Measurements from ENCODE around the gene ZNF460.

DNA sequence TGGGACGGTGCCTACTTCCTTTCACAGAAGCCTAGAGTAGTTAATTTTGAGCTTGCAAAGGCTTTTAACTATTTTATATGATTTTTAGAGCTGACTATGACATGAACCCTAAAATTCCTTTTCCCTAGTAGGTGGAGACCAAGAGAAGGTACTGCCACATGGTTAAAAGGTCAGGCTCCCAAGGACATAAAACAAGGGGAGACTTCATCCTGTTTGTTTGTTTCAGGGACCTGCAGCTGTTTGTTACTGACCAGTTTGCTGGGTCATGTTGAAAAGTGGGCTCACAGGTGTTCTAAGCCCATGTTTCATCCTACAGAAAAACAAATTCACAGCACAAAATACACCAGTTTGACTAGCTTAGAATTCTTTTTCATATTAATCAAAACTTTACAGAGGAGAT, 3.9 kb upstream of the ZNF460 start:
- TF ChIP-seq, protein P1, sequence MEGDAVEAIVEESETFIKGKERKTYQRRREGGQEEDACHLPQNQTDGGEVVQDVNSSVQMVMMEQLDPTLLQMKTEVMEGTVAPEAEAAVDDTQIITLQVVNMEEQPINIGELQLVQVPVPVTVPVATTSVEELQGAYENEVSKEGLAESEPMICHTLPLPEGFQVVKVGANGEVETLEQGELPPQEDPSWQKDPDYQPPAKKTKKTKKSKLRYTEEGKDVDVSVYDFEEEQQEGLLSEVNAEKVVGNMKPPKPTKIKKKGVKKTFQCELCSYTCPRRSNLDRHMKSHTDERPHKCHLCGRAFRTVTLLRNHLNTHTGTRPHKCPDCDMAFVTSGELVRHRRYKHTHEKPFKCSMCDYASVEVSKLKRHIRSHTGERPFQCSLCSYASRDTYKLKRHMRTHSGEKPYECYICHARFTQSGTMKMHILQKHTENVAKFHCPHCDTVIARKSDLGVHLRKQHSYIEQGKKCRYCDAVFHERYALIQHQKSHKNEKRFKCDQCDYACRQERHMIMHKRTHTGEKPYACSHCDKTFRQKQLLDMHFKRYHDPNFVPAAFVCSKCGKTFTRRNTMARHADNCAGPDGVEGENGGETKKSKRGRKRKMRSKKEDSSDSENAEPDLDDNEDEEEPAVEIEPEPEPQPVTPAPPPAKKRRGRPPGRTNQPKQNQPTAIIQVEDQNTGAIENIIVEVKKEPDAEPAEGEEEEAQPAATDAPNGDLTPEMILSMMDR (IDR thresholded peaks at IDR 0.05; ENCODE audit: low read length) = no peak
- TF ChIP-seq EZH2 (optimal IDR thresholded peaks at IDR 0.05; ENCODE audit: low read depth, low read length) = no peak
- no peak for TF ChIP-seq EZH2phosphoT487 (IDR thresholded peaks at IDR 0.05; ENCODE audit: low read length)
